Parathyroid adenoma (tissue), 2 donors: Measurements from ENCODE around the gene UBN1.
A peak's percentile ranks its signal among the peaks of the same experiment; 100 is the strongest.

Source experiments
- H2AFZ ChIP-seq: fragments of 300-600 bp; sonication (generic); one replicate; pipeline ENCODE4 v1.7.0; 2017; ENCODE audit warnings: antibody characterized with exemption, mild to moderate bottlenecking
- H3K27ac ChIP-seq: fragments of 300-600 bp; sonication (generic); one replicate; pipeline ENCODE4 v1.7.0; 2017
- H3K27me3 ChIP-seq: fragments of 300-600 bp; sonication (generic); one replicate; pipeline ENCODE4 v1.7.0; 2017; ENCODE audit warnings: low read length; ENCODE audit not compliant: control insufficient read depth, insufficient read depth
- H3K36me3 ChIP-seq: fragments of 300-600 bp; sonication (generic); one replicate; pipeline ENCODE4 v1.7.0; 2017; ENCODE audit warnings: low read length; ENCODE audit not compliant: control insufficient read depth, insufficient read depth
- H3K4me1 ChIP-seq: fragments of 300-600 bp; sonication (generic); one replicate; pipeline ENCODE4 v1.7.0; 2017; ENCODE audit warnings: control low read depth
- H3K4me2 ChIP-seq: fragments of 300-600 bp; sonication (generic); one replicate; pipeline ENCODE4 v1.7.0; 2017; ENCODE audit warnings: low read length
- H3K4me3 ChIP-seq: fragments of 300-600 bp; sonication (generic); one replicate; pipeline ENCODE4 v1.7.0; 2017; ENCODE audit warnings: low read depth, low read length
- H3K79me2 ChIP-seq: fragments of 300-600 bp; sonication (generic); one replicate; pipeline ENCODE4 v1.7.0; 2017; ENCODE audit warnings: control low read depth
- H3K9ac ChIP-seq: fragments of 300-600 bp; sonication (generic); one replicate; pipeline ENCODE4 v1.7.0; 2017; ENCODE audit warnings: mild to moderate bottlenecking
- H3K9me3 ChIP-seq: fragments of 300-600 bp; sonication (generic); one replicate; pipeline ENCODE4 v1.7.0; 2017; ENCODE audit warnings: low read length; ENCODE audit not compliant: control insufficient read depth
- CTCF ChIP-seq: fragments of 300-600 bp; sonication (generic); IDR thresholded peaks from one replicate; pipeline ENCODE4 v1.7.0; 2017; ENCODE audit warnings: antibody characterized with exemption, mild to moderate bottlenecking
- donor health status: primary hyperparathyroidism.

The UBN1 gene

GRCh38 chr16:4882000-4882632, 34.8 kb downstream of the UBN1 start:
- H3K27ac ChIP-seq = no peak overlapping the region
- peak overlapping the region; percentile 28 for H3K4me2 ChIP-seq

GRCh38 chr16:4882633-4883285, 35.5 kb downstream of the UBN1 start:
- H3K4me3 ChIP-seq = no peak overlapping the region
- no peaks in the 10 kb centered on the region for H3K9me3 ChIP-seq
- peak overlapping the region; percentile 28 for H3K4me2 ChIP-seq
- no peak overlapping the region for H3K9ac ChIP-seq
- no peaks in the 10 kb centered on the region for H3K36me3 ChIP-seq
- H2AFZ ChIP-seq = no peak overlapping the region
- H3K4me1 ChIP-seq = peaks cover 8% of the 10 kb centered on the region
- no peak for TF ChIP-seq CTCF
- H3K79me2 ChIP-seq = no peaks in the 10 kb centered on the region
- no peak overlapping the region for H3K27ac ChIP-seq
- no peaks in the 10 kb centered on the region for H3K27me3 ChIP-seq

More at GRCh38 chr16:4882000-4882632, 34.8 kb downstream of the UBN1 start:
- TF ChIP-seq CTCF = no peak
- H3K36me3 ChIP-seq = no peaks in the 10 kb centered on the region
- no peaks in the 10 kb centered on the region for H3K9me3 ChIP-seq
- H3K27me3 ChIP-seq = no peaks in the 10 kb centered on the region
- no peak overlapping the region for H3K9ac ChIP-seq
- H3K4me1 ChIP-seq = peaks cover 8% of the 10 kb centered on the region
- H3K4me3 ChIP-seq = no peak overlapping the region
- H3K79me2 ChIP-seq = no peaks in the 10 kb centered on the region
- no peak overlapping the region for H2AFZ ChIP-seq

GRCh38 chr16:4883501-4883900, 36.2 kb downstream of the UBN1 start:
- Histone ChIP-seq H3K4me3 (no peak overlapping the region), H3K4me1 (peaks cover 8% of the 10 kb centered on the region), H3K79me2 (no peaks in the 10 kb centered on the region), H3K27ac (no peak overlapping the region), H3K9me3 (no peaks in the 10 kb centered on the region), H3K36me3 (no peaks in the 10 kb centered on the region), H3K27me3 (no peaks in the 10 kb centered on the region), H3K9ac (no peak overlapping the region), H2AFZ (no peak overlapping the region), H3K4me2 (no peak overlapping the region)
- TF ChIP-seq CTCF = no peak

- no peak overlapping the region for H3K9ac ChIP-seq
- no peak overlapping the region for H3K4me2 ChIP-seq
- no peaks in the 10 kb centered on the region for H3K36me3 ChIP-seq
- no peak overlapping the region for H3K4me3 ChIP-seq
- H3K79me2 ChIP-seq = no peaks in the 10 kb centered on the region
- H2AFZ ChIP-seq = no peak overlapping the region
- H3K9me3 ChIP-seq = no peaks in the 10 kb centered on the region
- H3K4me1 ChIP-seq = peaks cover 8% of the 10 kb centered on the region
- no peak for TF ChIP-seq CTCF
- no peaks in the 10 kb centered on the region for H3K27me3 ChIP-seq
- no peak overlapping the region for H3K27ac ChIP-seq
Measured at GRCh38 chr16:4884209-4884608, 36.9 kb downstream of the UBN1 start.
